WI38 (cell line): ENCODE results near the gene BCAS3.

Experiments used
- H3K4me3 ChIP-seq: 2 replicates; pipeline ENCODE4 v1.5.1; 2011; ENCODE audit warnings: low read depth, mild to moderate bottlenecking, control low read depth, low read length
- TF ChIP-seq, protein P1 (sequence below): IDR thresholded peaks from 2 replicates; pipeline ENCODE4 v1.5.1; 2012; ENCODE audit warnings: low read depth, mild to moderate bottlenecking, control low read depth, low read length

BCAS3 gene

GRCh38 chr17:61057257-61057656 is 379.6 kb downstream of the BCAS3 start:
- TF ChIP-seq, protein P1, sequence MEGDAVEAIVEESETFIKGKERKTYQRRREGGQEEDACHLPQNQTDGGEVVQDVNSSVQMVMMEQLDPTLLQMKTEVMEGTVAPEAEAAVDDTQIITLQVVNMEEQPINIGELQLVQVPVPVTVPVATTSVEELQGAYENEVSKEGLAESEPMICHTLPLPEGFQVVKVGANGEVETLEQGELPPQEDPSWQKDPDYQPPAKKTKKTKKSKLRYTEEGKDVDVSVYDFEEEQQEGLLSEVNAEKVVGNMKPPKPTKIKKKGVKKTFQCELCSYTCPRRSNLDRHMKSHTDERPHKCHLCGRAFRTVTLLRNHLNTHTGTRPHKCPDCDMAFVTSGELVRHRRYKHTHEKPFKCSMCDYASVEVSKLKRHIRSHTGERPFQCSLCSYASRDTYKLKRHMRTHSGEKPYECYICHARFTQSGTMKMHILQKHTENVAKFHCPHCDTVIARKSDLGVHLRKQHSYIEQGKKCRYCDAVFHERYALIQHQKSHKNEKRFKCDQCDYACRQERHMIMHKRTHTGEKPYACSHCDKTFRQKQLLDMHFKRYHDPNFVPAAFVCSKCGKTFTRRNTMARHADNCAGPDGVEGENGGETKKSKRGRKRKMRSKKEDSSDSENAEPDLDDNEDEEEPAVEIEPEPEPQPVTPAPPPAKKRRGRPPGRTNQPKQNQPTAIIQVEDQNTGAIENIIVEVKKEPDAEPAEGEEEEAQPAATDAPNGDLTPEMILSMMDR: no peak
- no peak overlapping the region for H3K4me3 ChIP-seq

- H3K4me3 ChIP-seq: no peak overlapping the region
- TF ChIP-seq, protein P1: no peak
Measured at GRCh38 chr17:61058066-61058465, 380.4 kb downstream of the BCAS3 start.

DNA sequence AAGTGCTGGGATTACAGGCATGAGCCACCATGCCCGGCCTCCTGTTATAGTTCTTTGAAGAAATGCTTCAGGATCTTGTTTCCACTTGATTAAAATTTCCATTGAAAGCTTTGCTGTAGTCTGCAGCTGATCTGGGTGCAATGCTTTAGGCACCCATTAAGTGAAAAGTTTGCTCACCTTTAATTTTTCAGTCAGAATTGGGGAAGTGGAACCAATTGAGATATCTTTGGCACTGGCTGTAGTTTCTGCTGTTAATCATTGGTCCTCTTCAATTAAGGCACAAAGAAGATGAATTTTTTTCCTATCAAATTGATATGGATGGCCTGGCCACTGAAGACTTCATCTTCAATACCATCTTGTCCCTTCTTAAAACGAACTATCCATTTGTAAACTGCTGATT is 385.9 kb downstream of the BCAS3 start:
- TF ChIP-seq, protein P1: no peak
- H3K4me3 ChIP-seq: no peak overlapping the region

GRCh38 chr17:61064087-61064951 is 386.7 kb downstream of the BCAS3 start:
- TF ChIP-seq, protein P1: no peak
- no peak overlapping the region for H3K4me3 ChIP-seq

GRCh38 chr17:61065263-61065773 is 387.7 kb downstream of the BCAS3 start:
- H3K4me3 ChIP-seq: no peak overlapping the region
- TF ChIP-seq, protein P1: no peak

GRCh38 chr17:61066062-61066461 is 388.4 kb downstream of the BCAS3 start:
- TF ChIP-seq, protein P1: no peak
- H3K4me3 ChIP-seq: no peak overlapping the region

DNA sequence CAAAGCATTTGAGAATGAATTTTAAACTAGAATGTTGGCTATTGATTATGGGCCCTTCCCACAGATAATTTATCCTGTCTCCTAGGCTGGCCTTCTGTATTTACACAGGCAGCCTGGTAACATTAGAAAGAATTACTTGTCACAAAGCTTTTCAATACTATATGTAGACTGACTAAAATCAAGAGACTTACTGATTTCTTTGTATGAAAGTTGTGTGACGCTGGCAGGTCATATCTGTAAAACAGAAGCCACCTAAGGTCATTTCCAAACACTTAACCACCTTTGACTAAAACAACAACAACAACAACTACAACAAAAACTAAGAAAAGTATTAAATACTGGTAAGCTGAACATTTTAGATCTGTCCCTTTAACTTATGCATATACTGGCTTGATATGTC is 393.0 kb downstream of the BCAS3 start:
- TF ChIP-seq, protein P1: no peak
- H3K4me3 ChIP-seq: no peak overlapping the region
